ENCODE results near the gene SPATA31A6. TPM values are rescaled to one million over a fixed set of nuclear protein-coding genes. Genes with fewer than 3 reads are reported as not detected.

The SPATA31A6 gene
- not detected for total RNA-seq

DNA sequence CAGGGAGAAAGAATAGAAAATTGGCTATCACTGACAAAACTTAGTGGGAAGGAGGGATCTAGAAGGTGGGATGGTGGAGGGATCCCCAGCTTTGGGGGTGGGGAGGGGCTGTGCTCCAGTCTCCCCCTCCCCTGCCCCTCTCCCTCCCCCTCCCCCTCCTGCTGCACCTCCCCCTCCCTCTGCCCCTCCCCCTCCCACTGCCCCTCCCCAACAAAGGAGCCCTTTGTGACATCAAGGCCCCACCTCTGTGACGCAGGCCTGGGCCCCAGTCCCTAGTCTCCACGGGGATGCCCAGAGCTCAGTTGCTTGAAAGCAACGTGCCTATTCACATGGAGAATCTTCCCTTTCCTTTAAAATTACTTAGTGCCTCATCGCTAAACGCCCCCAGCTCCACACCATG lies at the start of gene SPATA31A6:
Gene SPATA31A6, plus strand, starts transcription at position 301 of the 400 bp plus-strand sequence. Its CDS starts 29 bp downstream, at position 330.

Other genes with a start within 250 kb of the SPATA31A6 start
- gene CNTNAP3B, start 54.2 kb upstream of the SPATA31A6 start, total RNA-seq: 39.9 TPM

Data from camera-type eye (tissue), 1 donor.